ENCODE measurements around the gene KCNF1.

Gene KCNF1

DNA sequence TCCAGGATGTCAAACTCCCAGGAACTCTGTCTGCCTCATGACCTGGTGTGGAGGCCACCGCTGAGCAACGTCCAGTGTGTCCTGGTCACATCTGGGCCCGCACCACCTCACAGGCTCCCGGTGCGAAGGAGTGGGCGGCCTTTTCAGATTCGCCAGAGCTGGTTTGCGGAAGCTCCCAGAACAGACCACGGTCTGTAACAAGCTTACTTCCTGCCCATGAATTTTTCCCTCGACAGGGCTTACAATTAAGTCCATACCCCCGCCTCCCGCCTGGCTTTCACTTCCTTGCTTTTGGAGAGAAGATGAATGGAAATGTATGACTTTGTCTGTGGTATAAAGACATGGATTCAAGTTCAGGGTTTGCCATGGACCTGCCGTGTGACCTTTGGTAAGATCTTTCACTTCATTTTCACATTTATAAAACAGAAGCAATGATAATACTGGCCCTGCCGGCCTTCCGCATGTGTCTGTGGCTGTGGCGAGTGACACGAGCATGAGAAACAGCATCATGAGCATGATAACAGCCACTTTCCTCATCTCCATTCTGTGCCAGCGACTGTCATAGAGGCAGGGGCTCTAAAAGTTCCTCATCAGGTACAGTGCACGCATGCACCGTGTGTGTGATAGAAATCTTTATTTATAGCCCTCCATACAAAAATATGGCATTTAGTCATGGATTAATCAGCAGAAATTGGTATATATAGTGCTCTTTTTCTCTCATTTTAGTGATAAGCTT lies 31.0 kb upstream of the KCNF1 start:
- no peak for DNase-seq (ENCODE audit: low spot score)

DNA sequence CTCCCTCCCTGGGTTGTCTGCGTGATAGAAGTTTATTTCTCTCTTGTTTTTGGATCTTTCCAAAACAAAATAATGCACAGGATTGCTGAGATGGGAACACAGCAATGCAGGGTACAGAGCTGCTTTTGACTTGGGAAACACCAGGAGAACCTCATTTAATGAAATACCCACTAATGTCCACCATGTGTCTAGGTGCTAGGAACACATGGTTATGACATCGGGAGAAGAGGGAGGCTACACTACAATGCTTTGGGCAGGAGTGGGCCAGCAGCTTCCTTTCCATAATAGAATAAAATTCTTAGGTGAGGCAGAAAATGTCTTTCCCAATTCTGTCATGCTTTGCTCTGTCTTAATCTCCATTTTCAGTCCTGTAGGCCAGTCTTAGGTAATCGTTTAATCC lies 29.2 kb upstream of the KCNF1 start:
- no peak for DNase-seq (ENCODE audit: low spot score)

DNA sequence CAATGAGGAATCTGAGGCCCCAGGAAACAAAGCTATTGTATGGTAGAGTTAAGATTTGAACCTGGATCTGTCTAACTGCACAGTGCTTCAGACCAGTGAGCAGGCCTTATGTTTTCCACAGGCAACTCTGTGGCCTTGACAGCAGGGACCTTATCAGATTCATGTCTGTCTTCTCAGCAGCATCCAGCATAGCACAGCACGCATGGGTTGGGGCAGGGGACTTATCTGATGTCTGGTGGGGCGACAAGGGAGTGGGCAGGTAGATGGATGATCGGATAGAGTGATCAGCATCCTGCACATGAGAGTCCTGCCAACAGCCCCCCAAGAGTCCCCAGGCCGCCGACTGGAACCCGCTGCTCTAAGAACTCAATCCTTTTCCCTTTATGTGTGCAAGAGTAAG lies 28.7 kb upstream of the KCNF1 start:
- DNase-seq (ENCODE audit: low spot score): no peak

DNA sequence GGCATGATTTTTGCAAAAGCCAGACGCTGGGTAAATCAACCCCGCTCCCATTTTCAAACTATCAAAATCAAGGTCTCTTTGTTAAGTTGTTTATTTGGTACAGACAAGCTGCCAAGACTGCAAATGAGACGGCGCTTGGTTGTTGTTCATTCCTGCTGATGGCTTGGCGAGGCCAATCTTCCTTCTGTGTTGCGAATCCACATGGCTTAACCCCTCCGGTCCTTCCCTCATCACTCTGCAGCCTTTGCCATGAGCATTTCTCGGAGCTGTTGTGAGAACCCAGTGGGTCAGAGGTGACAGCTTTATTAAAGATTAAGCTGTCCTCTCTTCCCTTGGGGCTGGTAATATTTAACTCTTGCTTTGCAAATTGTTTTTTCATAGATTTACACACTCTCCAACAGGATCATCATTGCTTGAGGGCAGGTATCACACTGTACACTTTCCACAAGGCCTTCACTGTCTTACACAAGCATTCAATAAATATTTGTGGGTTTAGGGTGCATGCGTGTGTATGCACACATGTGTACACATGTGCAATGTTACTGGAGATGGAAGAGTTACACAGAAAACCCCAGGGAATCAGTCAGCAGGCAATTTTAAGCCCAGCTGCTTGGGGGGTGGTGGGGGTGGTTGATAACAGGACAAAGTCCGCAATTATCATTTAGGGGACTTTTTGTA lies 27.8 kb upstream of the KCNF1 start:
- DNase-seq (ENCODE audit: low spot score): peak; percentile 28

DNA sequence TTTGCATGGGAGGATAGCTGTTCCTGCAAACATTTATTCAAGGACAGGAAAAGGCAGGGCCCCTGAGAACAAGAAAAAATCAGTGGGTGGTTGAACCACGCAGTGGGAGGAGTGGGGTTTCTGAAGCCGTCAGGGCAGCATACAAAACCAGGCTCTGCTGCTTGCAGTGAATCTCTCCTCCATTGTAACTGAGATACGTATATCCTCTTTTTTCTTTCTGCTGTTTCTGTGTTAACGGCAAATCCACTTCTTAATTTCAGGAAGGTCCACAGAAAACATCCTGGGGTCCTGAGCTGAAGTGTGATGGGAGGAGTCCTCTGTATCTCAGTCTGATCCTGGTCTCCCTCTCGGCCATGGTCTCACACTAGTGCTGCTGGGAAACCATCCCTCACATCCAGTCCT lies 27.2 kb upstream of the KCNF1 start:
- DNase-seq (ENCODE audit: low spot score): no peak

DNA sequence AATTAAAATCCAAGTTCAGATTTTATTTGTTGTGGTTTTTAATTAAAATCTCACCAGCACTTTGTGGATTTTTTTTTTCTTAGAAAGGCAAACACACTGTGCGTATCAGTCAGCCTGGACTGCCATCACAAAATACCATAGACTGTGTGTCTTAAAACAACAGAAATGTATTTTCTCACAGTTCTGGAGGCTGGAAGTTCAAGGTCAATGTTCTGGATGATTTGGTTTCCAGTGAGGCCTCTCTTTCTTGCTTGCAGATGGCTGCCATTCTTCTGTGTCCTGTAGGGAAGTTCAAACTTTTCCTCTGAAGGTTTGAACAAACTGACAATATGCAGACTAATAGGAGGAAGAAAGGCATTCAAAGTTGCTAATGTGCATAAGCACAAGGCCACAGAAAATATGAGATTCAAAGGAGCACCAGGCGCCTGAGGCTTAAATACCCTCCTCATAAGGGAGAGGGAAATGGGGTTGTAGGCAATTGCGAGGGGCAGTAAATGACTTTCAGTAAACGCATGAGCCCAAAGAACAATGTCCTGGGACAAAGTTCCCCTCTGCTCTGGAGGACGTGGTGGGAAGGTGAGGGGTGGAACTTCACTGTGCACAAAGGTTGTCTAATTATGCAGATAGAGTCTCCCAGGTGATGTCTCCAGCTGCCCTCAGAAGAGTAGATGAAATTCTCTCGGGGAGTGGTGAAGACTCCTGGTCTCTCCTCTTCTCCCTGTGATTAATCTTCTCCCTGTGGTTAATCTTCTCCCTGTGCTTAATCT lies 26.5 kb upstream of the KCNF1 start:
- DNase-seq (ENCODE audit: low spot score): no peak

DNA sequence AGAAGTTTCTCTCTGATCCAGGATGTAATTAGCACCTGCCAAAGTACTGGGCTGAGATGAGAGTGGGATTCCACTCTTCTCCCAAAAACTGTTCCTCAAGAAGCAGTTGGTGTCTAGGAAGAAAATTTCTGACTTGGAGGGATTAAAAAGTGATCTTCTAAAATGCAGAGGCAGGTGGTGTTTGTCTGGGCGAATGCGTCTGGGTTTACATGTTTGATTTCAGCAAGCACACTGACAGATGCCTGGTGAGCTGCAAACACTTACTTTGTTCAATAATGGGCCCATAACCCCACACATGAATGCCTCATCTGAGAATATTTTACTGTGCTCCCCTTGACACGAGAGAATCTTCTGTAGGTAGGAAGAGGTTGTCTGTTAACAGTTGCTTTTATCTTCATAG lies 24.3 kb upstream of the KCNF1 start:
- no peak for DNase-seq (ENCODE audit: low spot score)

DNA sequence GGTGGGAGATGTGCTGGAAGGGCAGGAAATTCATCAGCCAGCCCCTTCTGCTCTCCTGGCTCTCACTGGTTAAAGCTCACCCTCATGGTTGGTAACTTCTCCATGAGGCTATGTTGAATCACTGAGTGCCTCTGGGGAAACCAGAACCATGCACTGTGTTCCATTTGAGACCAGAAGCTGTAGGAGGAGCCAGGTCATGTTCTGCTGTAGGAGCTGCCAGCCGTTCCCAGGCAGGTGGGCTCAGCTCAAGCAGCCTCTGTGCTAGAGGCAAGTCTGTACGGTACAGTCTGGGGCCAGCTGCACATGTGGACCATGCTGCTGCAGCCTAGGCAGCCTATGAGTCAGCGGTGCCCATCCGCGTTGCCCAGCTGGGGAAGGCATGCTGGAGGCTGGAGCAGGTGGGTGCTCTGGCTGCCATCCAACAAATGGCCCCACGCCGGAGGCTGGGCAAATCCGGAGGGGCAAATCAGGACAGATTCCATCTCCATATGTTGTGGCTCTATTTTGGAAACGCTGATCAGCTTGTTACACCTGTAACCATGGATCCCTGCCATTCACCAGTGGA lies 22.0 kb upstream of the KCNF1 start:
- no peak for DNase-seq (ENCODE audit: low spot score)

DNA sequence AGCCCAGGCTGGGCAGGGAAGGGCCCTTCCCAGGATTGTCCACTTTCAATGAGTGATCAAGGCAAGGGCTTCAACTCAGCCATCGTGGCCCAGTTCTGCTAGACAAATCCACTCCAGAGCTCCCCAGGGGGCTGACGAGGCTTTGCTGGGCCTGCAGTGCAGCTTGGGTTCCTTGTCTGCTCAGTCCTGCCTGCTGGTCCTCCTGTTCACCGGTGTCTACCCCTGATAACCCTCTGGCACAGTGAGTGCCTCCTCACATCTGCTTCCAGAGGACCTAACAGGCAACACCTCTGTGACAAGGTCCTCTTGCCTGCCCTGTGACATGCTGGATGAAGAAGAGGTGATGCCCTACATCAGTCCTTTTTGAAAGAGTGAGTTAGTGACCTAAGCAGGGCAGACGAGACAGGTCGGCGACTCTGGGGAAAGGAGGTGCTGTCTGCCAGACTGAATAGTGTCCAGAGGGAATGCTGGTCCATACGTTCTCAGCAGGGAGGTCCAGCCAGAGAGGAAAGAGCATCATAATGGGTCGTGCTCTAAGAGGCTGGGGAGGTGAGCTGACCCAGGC lies 20.9 kb upstream of the KCNF1 start:
- no peak for DNase-seq (ENCODE audit: low spot score)

DNA sequence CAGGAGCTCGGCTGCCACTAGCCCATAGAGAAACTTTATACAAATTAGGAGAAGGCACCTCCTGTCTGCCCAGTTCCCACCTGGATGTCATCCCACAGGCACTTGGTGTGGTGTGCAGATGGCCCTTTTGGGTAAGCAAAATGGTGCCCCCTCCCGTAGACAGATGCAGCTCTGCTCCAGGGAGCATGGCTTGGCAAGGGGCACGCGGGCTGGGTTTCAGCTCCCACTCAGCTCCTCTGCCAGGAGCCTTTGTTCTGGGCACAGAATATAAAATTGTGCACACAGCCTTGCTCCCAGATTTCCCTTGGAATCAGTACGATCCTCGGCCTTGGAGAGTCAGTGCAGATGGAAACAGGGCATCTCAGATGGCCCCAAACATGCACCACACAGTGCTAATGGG lies 20.3 kb upstream of the KCNF1 start:
- no peak for DNase-seq (ENCODE audit: low spot score)

DNA sequence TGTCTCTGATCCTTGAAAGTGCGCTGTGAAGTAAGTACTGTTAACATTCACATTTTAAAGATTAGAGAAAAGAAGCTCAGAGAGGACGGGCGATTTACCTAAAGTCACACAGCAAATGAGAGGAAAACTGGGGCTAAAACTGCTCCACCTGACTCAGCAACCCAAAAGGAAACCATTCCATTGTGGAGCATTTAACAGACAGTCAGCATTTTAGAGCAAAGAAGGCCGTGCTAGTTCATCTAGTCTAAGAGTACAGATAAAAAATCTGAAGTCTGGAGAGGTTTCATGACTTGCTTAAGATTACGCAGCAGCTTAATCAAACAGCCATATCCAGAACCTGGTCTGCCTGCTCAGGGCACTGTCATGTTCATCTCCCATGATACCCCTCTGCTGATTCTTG lies 19.9 kb upstream of the KCNF1 start:
- DNase-seq (ENCODE audit: low spot score): no peak

DNA sequence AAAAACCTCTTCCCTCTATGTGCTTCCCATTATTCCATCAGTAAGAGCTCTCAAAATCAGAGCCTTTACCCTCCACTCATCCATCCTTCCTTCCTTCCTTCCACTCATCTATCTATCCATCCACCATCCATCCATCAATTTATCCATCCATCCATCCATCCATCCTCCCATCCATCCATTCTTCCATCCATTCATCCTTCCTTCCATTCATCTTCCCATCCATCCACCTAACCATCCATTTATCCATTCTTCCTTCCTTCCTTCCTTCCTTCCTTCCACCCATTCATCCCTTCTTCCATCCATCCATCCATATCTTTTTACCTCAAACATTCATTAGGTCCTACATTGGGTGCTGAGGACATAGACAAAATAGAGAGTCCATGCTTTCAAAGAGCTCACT lies 19.4 kb upstream of the KCNF1 start:
- DNase-seq (ENCODE audit: low spot score): no peak

DNA sequence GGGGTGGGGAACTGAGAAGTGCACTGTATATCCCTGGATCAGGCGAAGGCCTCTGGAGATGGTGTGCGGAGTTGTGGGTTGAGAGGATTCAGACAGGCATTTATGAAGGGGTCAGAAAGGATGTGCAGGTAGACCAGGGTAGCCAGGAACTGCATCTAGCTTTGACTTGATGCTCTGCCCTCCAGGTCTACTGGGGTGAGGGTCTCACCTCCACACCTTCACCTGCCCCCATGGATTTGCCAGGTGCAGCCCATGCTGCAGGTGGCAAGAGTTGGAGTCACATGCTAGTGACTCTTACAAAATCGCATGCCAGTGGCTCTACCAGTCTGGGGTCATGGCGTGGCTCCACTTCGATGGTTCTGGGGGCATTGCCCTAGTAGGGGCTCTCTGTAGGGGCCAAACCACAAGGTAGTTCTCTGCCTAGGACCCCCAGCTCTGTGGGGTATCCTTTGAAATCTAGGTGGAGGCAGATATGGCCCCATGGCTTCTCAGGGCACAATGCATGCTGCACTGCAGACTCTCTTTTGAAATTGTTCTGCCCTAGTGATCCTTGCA lies 18.9 kb upstream of the KCNF1 start:
- no peak for DNase-seq (ENCODE audit: low spot score)

DNA sequence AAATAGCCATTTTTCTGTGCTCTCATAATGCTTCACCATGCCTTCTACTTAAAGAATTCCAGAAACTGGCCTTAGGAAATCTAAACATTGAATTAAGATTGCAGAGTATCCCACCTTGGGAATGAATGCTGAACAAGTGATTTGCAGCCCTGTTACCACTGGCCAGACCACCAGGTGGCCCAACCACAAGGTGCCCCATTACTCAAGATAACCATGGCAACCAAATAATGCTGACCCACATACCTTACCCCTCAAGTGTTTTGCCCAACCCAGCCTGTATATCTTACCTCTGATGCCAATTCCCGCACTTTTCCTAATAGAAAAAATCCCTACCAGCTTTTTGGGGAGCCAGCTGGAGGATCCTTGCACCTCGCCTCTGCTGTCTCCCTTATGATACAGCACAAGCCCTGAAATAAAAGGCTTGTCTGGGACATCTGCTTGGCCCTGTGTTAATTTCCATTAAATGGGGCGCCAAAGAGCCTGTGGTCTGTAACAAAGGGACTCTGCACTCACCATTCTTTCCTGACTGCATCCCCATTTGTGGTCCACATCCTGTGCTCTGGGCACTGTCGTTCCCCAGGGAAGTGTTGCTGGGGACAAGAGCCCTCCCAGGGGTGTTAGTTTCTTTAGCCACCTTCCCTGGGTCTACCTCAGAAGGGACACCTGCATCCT lies 17.3 kb upstream of the KCNF1 start:
- DNase-seq (ENCODE audit: low spot score): no peak

DNA sequence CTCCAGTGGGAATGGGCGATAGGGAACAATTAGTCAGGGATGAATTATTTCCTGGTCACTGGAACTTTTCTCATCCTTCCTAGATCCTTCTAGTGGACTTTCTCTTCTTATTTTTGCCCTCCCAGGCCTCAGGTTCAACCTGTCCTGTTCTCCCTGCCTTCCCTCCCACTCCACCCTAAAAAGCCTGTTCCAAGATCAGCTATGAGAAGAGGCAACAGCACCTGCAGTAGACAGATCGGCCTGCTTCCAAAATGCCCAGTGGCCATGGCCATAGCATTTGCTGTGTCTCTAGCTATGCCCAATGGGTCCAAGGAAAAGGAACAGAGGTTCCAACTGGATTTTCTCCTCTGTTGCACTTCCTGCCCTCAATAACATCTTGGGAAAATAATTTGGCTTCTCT lies 16.5 kb upstream of the KCNF1 start:
- DNase-seq (ENCODE audit: low spot score): no peak

DNA sequence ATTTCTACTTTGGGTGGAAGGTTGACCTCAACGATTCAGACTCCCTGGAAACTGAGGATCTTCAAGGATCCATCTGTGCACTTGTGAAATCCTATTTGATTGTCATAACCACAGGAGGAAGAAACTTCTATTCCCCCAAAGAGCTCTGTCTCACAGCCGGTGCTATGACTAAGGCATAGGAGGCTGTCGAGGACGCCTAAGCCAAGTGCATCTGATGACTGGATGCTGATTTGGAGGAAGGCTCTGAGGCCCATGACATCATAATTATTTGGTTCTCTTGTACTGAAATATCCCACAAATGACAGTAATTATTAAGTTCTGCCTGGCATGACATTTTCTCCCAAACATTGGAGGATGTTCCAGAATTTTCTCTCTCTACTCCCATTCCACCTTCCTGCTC lies 13.8 kb upstream of the KCNF1 start:
- no peak for DNase-seq (ENCODE audit: low spot score)

DNA sequence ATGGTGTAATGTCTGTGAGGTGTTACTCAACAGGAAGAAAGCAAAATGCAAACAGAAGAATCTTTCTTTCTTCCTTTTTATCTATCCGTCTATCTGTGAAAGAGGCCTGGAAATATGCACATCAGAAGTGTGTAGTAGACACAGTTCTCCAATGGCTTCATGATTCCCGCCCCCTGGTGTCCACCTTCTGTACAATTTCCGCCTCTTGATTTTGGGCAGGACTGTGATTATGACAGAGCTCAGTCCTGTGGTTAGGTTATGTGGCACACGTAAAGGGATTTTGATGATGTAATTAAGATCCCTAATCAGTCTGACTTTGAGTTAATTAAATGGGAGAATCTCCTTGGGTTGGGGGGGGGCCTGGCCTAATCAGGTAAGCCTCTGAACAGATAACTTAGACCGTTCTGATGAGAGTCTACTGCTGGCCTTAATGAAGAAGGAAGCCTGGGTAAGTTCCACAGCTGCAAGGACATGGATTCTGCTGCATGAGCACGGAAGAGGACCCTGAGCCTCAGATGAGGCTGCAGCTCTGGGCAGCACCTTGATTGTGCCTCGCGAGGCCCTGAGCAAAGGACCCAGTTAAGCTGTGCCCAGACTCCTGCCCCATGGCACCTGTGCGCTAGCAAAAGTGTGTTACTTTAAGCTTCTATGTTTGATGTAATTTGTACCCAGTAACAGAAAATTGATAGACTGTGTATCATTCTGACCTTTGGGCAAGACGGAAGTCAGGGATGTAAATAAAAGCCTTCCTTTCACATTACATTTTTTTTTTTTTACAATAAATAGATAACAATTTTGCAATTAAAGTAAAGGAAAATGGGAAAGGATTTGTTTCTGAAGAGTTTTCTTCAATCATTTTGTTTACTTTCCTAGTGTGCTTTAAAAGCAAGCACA lies 11.3 kb upstream of the KCNF1 start:
- DNase-seq (ENCODE audit: low spot score): peak; percentile 16

DNA sequence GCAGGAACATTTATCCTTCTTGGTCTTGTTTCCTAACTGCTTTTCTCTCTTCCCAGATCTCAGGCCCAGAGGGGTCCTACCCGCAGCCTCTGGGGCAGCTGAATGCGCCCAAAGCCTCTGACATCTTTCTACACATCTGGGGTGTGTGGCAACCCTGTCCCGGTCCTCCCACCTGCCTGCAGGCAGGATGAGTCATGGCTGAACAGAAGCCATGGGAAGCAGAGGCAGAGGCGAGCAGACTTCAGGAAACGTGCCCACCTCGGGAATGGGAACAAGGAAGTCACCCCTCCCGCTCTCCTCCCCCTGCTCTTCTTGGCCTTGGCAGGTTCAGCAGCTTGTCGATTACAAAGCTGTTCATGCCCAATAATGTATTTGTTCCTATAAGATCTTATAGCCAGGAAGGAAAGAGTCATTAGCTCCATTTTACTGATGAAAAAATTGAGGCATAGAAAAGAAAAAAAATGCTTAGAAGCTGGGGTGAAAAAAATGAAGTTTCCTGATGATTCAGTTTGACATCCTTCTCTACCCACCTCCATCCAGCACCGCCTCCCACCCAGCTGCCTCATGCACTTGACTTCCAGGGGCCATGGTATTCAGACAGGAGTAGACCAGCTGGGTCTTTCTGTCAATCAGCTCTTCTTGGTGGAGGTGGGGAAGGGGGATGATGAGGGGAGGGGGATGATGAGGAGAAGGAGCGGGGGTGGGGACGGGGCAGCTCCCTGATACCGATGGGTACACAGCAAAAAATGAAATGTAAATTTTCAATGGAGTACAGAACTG lies 10.4 kb upstream of the KCNF1 start:
- peak; percentile 56 for DNase-seq (ENCODE audit: low spot score)

DNA sequence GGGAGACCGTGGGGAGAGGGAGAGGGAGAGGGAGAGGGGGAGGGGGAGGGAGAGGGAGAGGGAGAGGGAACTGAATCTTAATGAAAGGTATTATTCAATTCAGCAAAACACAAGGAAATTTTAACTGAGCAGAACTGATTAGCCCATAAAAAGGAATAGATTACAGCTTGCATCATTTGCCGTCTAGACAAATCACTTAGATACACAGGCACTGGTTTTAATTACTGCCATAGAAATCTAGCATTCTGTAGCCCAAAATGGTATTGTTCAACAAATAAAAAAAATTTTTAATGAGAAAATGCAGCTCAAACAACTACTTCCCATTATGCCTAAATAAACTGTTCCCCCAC lies 7.9 kb upstream of the KCNF1 start:
- no peak for DNase-seq (ENCODE audit: low spot score)

DNA sequence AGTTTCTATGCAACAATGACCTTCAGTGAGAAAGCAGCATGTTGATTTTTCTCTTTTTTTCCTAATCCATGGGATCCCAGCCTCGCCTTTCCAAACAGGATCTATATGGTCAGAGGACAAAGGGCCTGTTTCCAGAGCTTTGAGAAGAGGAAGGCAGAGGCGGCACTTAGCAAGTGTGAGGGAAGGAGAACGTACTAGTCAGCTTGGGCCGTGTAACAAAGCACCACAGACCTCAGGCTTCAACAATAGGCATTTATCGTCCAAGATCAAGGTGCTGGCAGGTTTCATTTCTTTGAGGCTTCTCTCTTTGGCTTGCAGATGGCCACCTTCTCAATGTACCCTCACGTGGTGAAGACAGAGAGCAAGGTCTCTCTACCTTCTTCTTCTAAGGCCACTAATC lies 7.3 kb upstream of the KCNF1 start:
- no peak for DNase-seq (ENCODE audit: low spot score)
